Activated CD8-positive, alpha-beta T cell treated with anti-CD3 and anti-CD28 coated beads for 36 hours (primary cell): Measurements from ENCODE around the gene C1orf122. TPM values are rescaled to one million over a fixed set of nuclear protein-coding genes. Genes with fewer than 3 reads are reported as not detected.

ENCODE experiments used
- ATAC-seq: fragments of 200-7000 bp; cut with Tn5 transposase; one replicate; pipeline ENCODE4 v1.10.0; 2021; ENCODE audit warnings: mild to moderate bottlenecking, moderate library complexity
- CTCF ChIA-PET: fragments of 350-600 bp; sonication (Branson Sonifier 250); formaldehyde crosslinking; loops from one replicate; lab custom pipeline; 2021; ENCODE audit warnings: antibody characterized with exemption; lab: Charles Lee
- POLR2A ChIA-PET: fragments of 350-600 bp; sonication (Branson Sonifier 250); formaldehyde crosslinking; loops from one replicate; lab custom pipeline; 2021; ENCODE audit warnings: antibody characterized with exemption; lab: Charles Lee
- DNase-seq: peaks from one replicate; pipeline ENCODE4 v3.0.0-alpha.2; 2020
- H3K27ac Mint-ChIP-seq: one replicate; pipeline ENCODE4 v1.8.0; 2021; ENCODE audit warnings: mild to moderate bottlenecking, mixed read lengths
- H3K27me3 Mint-ChIP-seq: one replicate; pipeline ENCODE4 v1.8.0; 2021; ENCODE audit warnings: mixed read lengths
- H3K36me3 Mint-ChIP-seq: one replicate; pipeline ENCODE4 v1.8.0; 2021; ENCODE audit warnings: low read depth, mixed read lengths
- H3K4me1 Mint-ChIP-seq: one replicate; pipeline ENCODE4 v1.8.0; 2021; ENCODE audit warnings: low read depth, mixed read lengths
- H3K4me3 Mint-ChIP-seq: one replicate; pipeline ENCODE4 v1.8.0; 2021; ENCODE audit warnings: mild to moderate bottlenecking, moderate library complexity, mixed read lengths
- H3K9me3 Mint-ChIP-seq: one replicate; pipeline ENCODE4 v1.8.0; 2021; ENCODE audit warnings: mixed read lengths
- intact Hi-C: fragments of 100-400 bp; cut with micrococcal nuclease; formaldehyde crosslinking; loops from one replicate; pipeline ENCODE4 v1.10.0; 2022
- total RNA-seq, 2 experiments: library from RNA; stranded (reverse); gene quantifications; one replicate each; pipeline ENCODE4 v1.2.3, GENCODE V29; 2021
- TF ChIP-seq, protein P1 (sequence below): fragments of 200-600 bp; IDR thresholded peaks from one replicate; pipeline ENCODE4 v1.8.0; 2022; ENCODE audit warnings: antibody characterized with exemption, mild to moderate bottlenecking

C1orf122 gene
- 10 to 100 TPM; 17.4 to 17.9 TPM for total RNA-seq

DNA sequence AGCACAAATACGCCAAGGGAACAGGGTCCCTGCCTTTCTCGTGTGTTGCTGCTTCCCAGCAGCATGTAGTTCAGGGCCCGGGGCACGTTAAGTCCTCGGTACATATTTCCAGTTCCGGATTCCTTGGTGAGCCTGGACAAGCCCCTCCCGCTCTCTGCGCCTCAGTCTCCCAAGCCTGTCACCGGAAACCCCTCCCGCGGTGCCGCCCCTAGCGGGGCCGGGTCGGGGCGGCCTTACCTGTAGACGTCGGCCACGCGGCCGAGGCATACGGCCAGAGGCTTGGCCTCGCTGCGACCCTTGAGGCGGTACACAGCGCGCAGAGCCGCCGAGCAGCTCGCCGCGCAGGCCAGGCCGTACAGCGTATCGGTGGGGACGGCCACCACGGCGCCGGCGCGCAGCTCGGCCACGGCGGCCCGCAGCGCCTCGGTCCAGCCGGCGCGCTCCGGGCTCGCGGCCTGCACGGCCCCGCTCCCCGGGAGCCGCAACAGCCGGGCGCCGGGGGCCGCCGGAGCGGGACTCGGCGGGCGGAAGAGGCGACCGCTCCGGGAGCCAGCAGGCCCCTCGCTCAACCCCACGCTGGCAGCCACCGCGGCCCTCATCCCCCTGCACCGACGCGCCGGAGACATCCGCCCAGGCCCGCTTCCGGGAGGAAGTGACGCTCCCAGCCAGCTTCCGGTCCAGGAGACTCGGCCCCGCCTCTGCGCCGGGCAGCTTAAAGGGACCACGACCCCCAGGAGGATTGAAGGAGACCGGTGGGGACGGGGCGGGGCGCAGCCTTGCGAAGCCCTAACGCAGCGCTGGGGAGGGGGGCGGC, at the start of gene C1orf122, which contains the start of gene YRDC:
Gene C1orf122 (plus strand): TSS at position 236 of the 814 bp plus-strand sequence. CDS start 615 bp downstream, outside the sequence.
Gene YRDC (minus strand): TSS at position 654 of the 814 bp plus-strand sequence. CDS start 28 bp downstream, at position 626.
- intact Hi-C loops = no loop called here
- ChIA-PET CTCF (interaction anchor here (0.7 to 3.1 kb wide), 8 partner anchors 11 to 246 kb away, joined by 3 to 36 read pairs (median 3); partner anchors contain the start of genes CDCA8 and MTF1), POLR2A (interaction anchor here (0.7 to 3.9 kb wide), 18 partner anchors 8 to 246 kb away, joined by 3 to 28 read pairs (median 4); partner anchors contain the start of genes CDCA8, EPHA10, MTF1 and SF3A3)
- Mint-ChIP-seq H3K27me3 (no peaks in the 10 kb centered on the region), H3K9me3 (no peaks in the 10 kb centered on the region), H3K36me3 (peaks cover 45% of the 10 kb centered on the region), H3K4me3 (peak within 1 kb of the TSS; percentile 83), H3K27ac (peak within 1 kb of the TSS; percentile 91), H3K4me1 (peaks cover 34% of the 10 kb centered on the region)
- TF ChIP-seq, protein P1, sequence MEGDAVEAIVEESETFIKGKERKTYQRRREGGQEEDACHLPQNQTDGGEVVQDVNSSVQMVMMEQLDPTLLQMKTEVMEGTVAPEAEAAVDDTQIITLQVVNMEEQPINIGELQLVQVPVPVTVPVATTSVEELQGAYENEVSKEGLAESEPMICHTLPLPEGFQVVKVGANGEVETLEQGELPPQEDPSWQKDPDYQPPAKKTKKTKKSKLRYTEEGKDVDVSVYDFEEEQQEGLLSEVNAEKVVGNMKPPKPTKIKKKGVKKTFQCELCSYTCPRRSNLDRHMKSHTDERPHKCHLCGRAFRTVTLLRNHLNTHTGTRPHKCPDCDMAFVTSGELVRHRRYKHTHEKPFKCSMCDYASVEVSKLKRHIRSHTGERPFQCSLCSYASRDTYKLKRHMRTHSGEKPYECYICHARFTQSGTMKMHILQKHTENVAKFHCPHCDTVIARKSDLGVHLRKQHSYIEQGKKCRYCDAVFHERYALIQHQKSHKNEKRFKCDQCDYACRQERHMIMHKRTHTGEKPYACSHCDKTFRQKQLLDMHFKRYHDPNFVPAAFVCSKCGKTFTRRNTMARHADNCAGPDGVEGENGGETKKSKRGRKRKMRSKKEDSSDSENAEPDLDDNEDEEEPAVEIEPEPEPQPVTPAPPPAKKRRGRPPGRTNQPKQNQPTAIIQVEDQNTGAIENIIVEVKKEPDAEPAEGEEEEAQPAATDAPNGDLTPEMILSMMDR = no peak
- DNase-seq (peak; percentile 95), ATAC-seq (peak; percentile 94)

GRCh38 chr1:37759451-37759850, 48.1 kb upstream of the C1orf122 start:
- Mint-ChIP-seq H3K27me3 (peaks cover 29% of the 10 kb centered on the region), H3K27ac (no peak overlapping the region), H3K9me3 (no peaks in the 10 kb centered on the region), H3K36me3 (no peaks in the 10 kb centered on the region), H3K4me1 (peaks cover 10% of the 10 kb centered on the region), H3K4me3 (no peak overlapping the region)
- DNase-seq = no peak
- intact Hi-C loops = loop anchor here (5.0 kb wide), 1 partner anchor 43 kb away; no protein-coding TSS in a partner anchor
- ATAC-seq = no peak
- TF ChIP-seq, protein P1 = no peak
- POLR2A ChIA-PET = interaction anchor here (1.6 kb wide), 1 partner anchor 70 kb away, joined by 3 read pairs; no protein-coding TSS in a partner anchor
- CTCF ChIA-PET = interaction anchor here (1.0 to 1.1 kb wide), 2 partner anchors 12 to 100 kb away, joined by 3 read pairs; partner anchors contain the start of gene MTF1

DNA sequence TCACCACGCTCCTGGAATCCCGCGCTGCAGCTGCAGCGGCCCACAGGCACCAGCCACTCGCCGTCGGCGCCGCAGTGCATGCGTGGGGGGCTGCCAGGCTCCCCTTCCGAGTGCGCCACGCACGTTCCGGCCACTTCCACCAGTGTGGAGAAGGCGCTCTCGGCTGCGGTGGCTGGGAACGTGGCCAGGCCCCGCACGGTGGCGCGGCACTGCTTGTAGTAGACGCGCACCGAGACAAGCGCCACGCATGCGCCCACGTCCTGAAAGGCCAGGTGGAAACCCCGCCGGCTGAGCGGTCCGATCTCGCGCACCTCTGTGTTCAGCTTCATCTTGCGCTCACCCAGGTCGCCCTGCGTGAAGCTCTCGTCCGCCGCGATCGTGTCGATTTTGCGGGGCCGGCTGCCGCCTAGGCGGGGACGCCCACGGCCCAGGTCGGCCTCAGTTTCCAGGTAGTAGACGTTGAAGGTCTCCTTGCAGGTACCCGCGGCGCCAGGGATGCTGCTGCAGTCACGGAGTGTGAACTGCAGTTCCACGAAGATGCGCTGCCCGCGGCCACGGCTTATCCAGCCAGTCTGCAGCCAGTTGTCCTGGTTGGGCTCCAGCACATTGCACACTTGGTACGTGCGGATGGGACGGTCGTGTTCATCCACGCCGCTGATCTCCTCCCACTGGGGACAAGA, 46.0 kb upstream of the C1orf122 start:
- POLR2A ChIA-PET = interaction anchor here (0.6 kb wide), 1 partner anchor 15 kb away, joined by 5 read pairs; no protein-coding TSS in a partner anchor
- Mint-ChIP-seq H3K4me1 (peaks cover 17% of the 10 kb centered on the region), H3K36me3 (no peaks in the 10 kb centered on the region), H3K27me3 (peaks cover 40% of the 10 kb centered on the region), H3K9me3 (no peaks in the 10 kb centered on the region), H3K27ac (no peak overlapping the region), H3K4me3 (no peak overlapping the region)
- CTCF ChIA-PET = no interaction called here
- ATAC-seq = no peak
- no peak for DNase-seq
- intact Hi-C loops = no loop called here
- TF ChIP-seq, protein P1 = no peak

- no peak overlapping the region for H3K4me3 Mint-ChIP-seq
Observed at GRCh38 chr1:37762516-37762915, 45.1 kb upstream of the C1orf122 start.

More at GRCh38 chr1:37762516-37762915, 45.1 kb upstream of the C1orf122 start:
- H3K27ac Mint-ChIP-seq = no peak overlapping the region
- ChIA-PET POLR2A (no interaction called here), CTCF (no interaction called here)
- H3K27me3 Mint-ChIP-seq = peaks cover 48% of the 10 kb centered on the region
- H3K4me1 Mint-ChIP-seq = peaks cover 17% of the 10 kb centered on the region
- intact Hi-C loops = no loop called here
- ATAC-seq (no peak), DNase-seq (no peak)
- TF ChIP-seq, protein P1 = no peak
- no peaks in the 10 kb centered on the region for H3K36me3 Mint-ChIP-seq
- H3K9me3 Mint-ChIP-seq = no peaks in the 10 kb centered on the region
